NCI-H128 (cell line): ENCODE data around the gene LRRTM2.

Source experiments
- DNase-seq: peaks from one replicate; lab custom pipeline; 2025; ENCODE audit not compliant: unreplicated experiment; lab: John Stamatoyannopoulos, UW

Gene LRRTM2

GRCh38 chr5:138883211-138883610 lies 8.1 kb upstream of the LRRTM2 start:
- DNase-seq, result no peak

GRCh38 chr5:138878437-138879235 lies 3.5 kb upstream of the LRRTM2 start:
- no peak for DNase-seq

GRCh38 chr5:138876811-138877210 lies 1.7 kb upstream of the LRRTM2 start:
- no peak for DNase-seq

- no peak for DNase-seq
Observed at GRCh38 chr5:138875946-138876345, 811 bp upstream of the LRRTM2 start.

GRCh38 chr5:138875552-138875875 lies 379 bp upstream of the LRRTM2 start:
- DNase-seq, result no peak

GRCh38 chr5:138874241-138874640 lies 894 bp downstream of the LRRTM2 start:
- DNase-seq, result no peak

GRCh38 chr5:138873466-138874221 lies 1.5 kb downstream of the LRRTM2 start:
- no peak for DNase-seq

GRCh38 chr5:138872841-138873465 lies 2.2 kb downstream of the LRRTM2 start:
- DNase-seq, result no peak

GRCh38 chr5:138870611-138871010 lies 4.5 kb downstream of the LRRTM2 start:
- DNase-seq, result no peak

- no peak for DNase-seq
Observed at GRCh38 chr5:138869763-138870500, 5.2 kb downstream of the LRRTM2 start.

GRCh38 chr5:138869038-138869437 lies 6.1 kb downstream of the LRRTM2 start:
- no peak for DNase-seq

GRCh38 chr5:138867011-138867410 lies 8.1 kb downstream of the LRRTM2 start:
- DNase-seq, result no peak

GRCh38 chr5:138853132-138853531 lies 22.0 kb downstream of the LRRTM2 start:
- no peak for DNase-seq

GRCh38 chr5:138850865-138851435 lies 24.2 kb downstream of the LRRTM2 start:
- no peak for DNase-seq

- DNase-seq, result no peak
Observed at GRCh38 chr5:138849882-138850281, 25.3 kb downstream of the LRRTM2 start.

GRCh38 chr5:138849439-138849838 lies 25.7 kb downstream of the LRRTM2 start:
- no peak for DNase-seq

GRCh38 chr5:138844812-138845513 lies 30.2 kb downstream of the LRRTM2 start:
- DNase-seq, result no peak

- DNase-seq, result no peak
Observed at GRCh38 chr5:138844125-138844461, 31.0 kb downstream of the LRRTM2 start.

GRCh38 chr5:138843316-138844124 lies 31.6 kb downstream of the LRRTM2 start:
- DNase-seq, result no peak

- no peak for DNase-seq
Observed at GRCh38 chr5:138841531-138841930, 33.6 kb downstream of the LRRTM2 start.
